CD8-positive, alpha-beta memory T cell (primary cell): ENCODE measurements around the gene MACROH2A1. TPM values are rescaled to one million over a fixed set of nuclear protein-coding genes. Genes with fewer than 3 reads are reported as not detected.

Experiments used
- CTCF ChIA-PET: fragments of 350-600 bp; sonication (Branson Sonifier 250); formaldehyde crosslinking; loops from one replicate; lab custom pipeline; 2021; ENCODE audit warnings: antibody characterized with exemption; lab: Charles Lee
- POLR2A ChIA-PET: fragments of 350-600 bp; sonication (Branson Sonifier 250); formaldehyde crosslinking; loops from one replicate; lab custom pipeline; 2021; ENCODE audit warnings: antibody characterized with exemption; lab: Charles Lee
- DNase-seq, 5 donors: peaks; one replicate each; pipeline versions ENCODE4 v3.0.0 to v3.0.0-alpha.2; 2020 to 2022; ENCODE audit warnings: mixed read lengths in 1 of 5
- H3K27ac ChIP-seq: one replicate; pipeline ENCODE4 v1.7.0; 2013; ENCODE audit warnings: low read depth, mild to moderate bottlenecking, low read length, moderate library complexity
- H3K27me3 ChIP-seq: 2 replicates; pipeline ENCODE4 v1.7.0; 2013; ENCODE audit warnings: low read length, mild to moderate bottlenecking; ENCODE audit not compliant: insufficient read depth, poor library complexity, severe bottlenecking
- H3K36me3 ChIP-seq: 2 replicates; pipeline ENCODE4 v1.7.0; 2013; ENCODE audit warnings: mild to moderate bottlenecking, low read length, moderate library complexity; ENCODE audit not compliant: insufficient read depth
- H3K4me1 ChIP-seq: 2 replicates; pipeline ENCODE4 v1.7.0; 2013; ENCODE audit warnings: mild to moderate bottlenecking, low read length, moderate library complexity; ENCODE audit not compliant: insufficient read depth
- H3K4me3 ChIP-seq: 2 replicates; pipeline ENCODE4 v1.7.0; 2013; ENCODE audit warnings: mild to moderate bottlenecking, low read length
- H3K9me3 ChIP-seq: 2 replicates; pipeline ENCODE4 v1.7.0; 2013; ENCODE audit warnings: mild to moderate bottlenecking, low read length
- H3K27ac Mint-ChIP-seq, 8 donors: one replicate each; pipeline ENCODE4 v1.8.0; 2020 to 2021; ENCODE audit warnings: mixed read lengths in 8 of 8, mild to moderate bottlenecking in 6 of 8, inconsistent platforms in 3 of 8, moderate library complexity in 3 of 8
- H3K27me3 Mint-ChIP-seq, 2 donors: one replicate each; pipeline ENCODE4 v1.8.0; 2020 to 2021; ENCODE audit warnings: mixed read lengths in 2 of 2, mild to moderate bottlenecking in 1 of 2, moderate library complexity in 1 of 2
- H3K36me3 Mint-ChIP-seq, 3 donors: one replicate each; pipeline ENCODE4 v1.8.0; 2020 to 2021; ENCODE audit warnings: mixed read lengths in 3 of 3, inconsistent platforms in 1 of 3, mild to moderate bottlenecking in 1 of 3
- H3K4me1 Mint-ChIP-seq, 3 donors: one replicate each; pipeline ENCODE4 v1.8.0; 2020 to 2021; ENCODE audit warnings: mixed read lengths in 3 of 3, inconsistent platforms in 1 of 3, mild to moderate bottlenecking in 1 of 3
- H3K4me3 Mint-ChIP-seq, 7 donors: one replicate each; pipeline ENCODE4 v1.8.0; 2020 to 2021; ENCODE audit warnings: mixed read lengths in 7 of 7, mild to moderate bottlenecking in 6 of 7, moderate library complexity in 4 of 7, inconsistent platforms in 2 of 7
- H3K9me3 Mint-ChIP-seq, 5 donors: one replicate each; pipeline ENCODE4 v1.8.0; 2020 to 2022; ENCODE audit warnings: mixed read lengths in 5 of 5, mild to moderate bottlenecking in 3 of 5, moderate library complexity in 2 of 5, inconsistent platforms in 1 of 5
- polyA plus RNA-seq: library from polyadenylated mRNA; unstranded; fragments of 300-500 nt; fragmentation: Illumina TruSeq; gene quantifications from one replicate; pipeline ENCODE4 v1.2.3, GENCODE V29; 2021
- total RNA-seq, 2 experiments: library from RNA; stranded (reverse); gene quantifications; one replicate each; pipeline ENCODE4 v1.2.3, GENCODE V29; 2021

Gene MACROH2A1
- total and polyA plus RNA-seq, 3 experiments from 2014 or later = 112 to 202 (median 199) TPM

GRCh38 chr5:135324897-135325650 is 74.0 kb downstream of the MACROH2A1 start:
- Histone ChIP-seq H3K36me3 (no peaks in the 10 kb centered on the region), H3K4me1 (peaks cover 16% of the 10 kb centered on the region), H3K9me3 (no peaks in the 10 kb centered on the region), H3K27me3 (no peaks in the 10 kb centered on the region), H3K27ac (no peak overlapping the region), H3K4me3 (no peak overlapping the region)
- CTCF ChIA-PET = no interaction called here
- peak in 1 of 5 donors; percentile 37 for DNase-seq
- POLR2A ChIA-PET = no interaction called here
- peak overlapping the region in 2 of 8 donors; percentile 42 to 56 for H3K27ac Mint-ChIP-seq
- H3K4me1 Mint-ChIP-seq = peaks cover 7 to 10% (median 9%) of the 10 kb centered on the region in 3 donors
- peak overlapping the region in 1 of 7 donors; percentile 26 for H3K4me3 Mint-ChIP-seq
- peaks cover 0 to 4% (median 2%) of the 10 kb centered on the region in 3 donors for H3K36me3 Mint-ChIP-seq
- H3K9me3 Mint-ChIP-seq = no peaks in the 10 kb centered on the region
- no peaks in the 10 kb centered on the region for H3K27me3 Mint-ChIP-seq

GRCh38 chr5:135324160-135324559 is 74.9 kb downstream of the MACROH2A1 start:
- Mint-ChIP-seq H3K4me3 (no peak overlapping the region), H3K27me3 (no peaks in the 10 kb centered on the region), H3K9me3 (no peaks in the 10 kb centered on the region), H3K27ac (peak overlapping the region in 1 of 8 donors; percentile 38), H3K36me3 (peaks cover 0 to 4% (median 0%) of the 10 kb centered on the region in 3 donors), H3K4me1 (peaks cover 7 to 10% (median 9%) of the 10 kb centered on the region in 3 donors)
- no peak overlapping the region for H3K4me3 ChIP-seq
- no peaks in the 10 kb centered on the region for H3K36me3 ChIP-seq
- POLR2A ChIA-PET = no interaction called here
- H3K27me3 ChIP-seq = no peaks in the 10 kb centered on the region
- H3K27ac ChIP-seq = no peak overlapping the region
- no peak for DNase-seq
- H3K9me3 ChIP-seq = no peaks in the 10 kb centered on the region
- CTCF ChIA-PET = no interaction called here
- H3K4me1 ChIP-seq = peaks cover 16% of the 10 kb centered on the region

- Histone ChIP-seq H3K4me3 (no peak overlapping the region), H3K27ac (no peak overlapping the region), H3K36me3 (no peaks in the 10 kb centered on the region), H3K4me1 (peaks cover 16% of the 10 kb centered on the region), H3K9me3 (no peaks in the 10 kb centered on the region), H3K27me3 (no peaks in the 10 kb centered on the region)
- Mint-ChIP-seq H3K27me3 (no peaks in the 10 kb centered on the region), H3K36me3 (peaks cover 0 to 4% (median 0%) of the 10 kb centered on the region in 3 donors), H3K27ac (no peak overlapping the region), H3K4me3 (peak overlapping the region in 1 of 7 donors; percentile 61), H3K9me3 (no peaks in the 10 kb centered on the region), H3K4me1 (peaks cover 7 to 10% (median 9%) of the 10 kb centered on the region in 3 donors)
- no peak for DNase-seq
- POLR2A ChIA-PET = no interaction called here
- CTCF ChIA-PET = interaction anchor here (1.4 kb wide), 1 partner anchor 10 kb away, joined by 4 read pairs; no protein-coding TSS in a partner anchor
These were observed 75.3 kb downstream of the MACROH2A1 start for GRCh38 chr5:135323701-135324132.

GRCh38 chr5:135323227-135323626 is 75.8 kb downstream of the MACROH2A1 start:
- Histone ChIP-seq H3K27ac (no peak overlapping the region), H3K27me3 (no peaks in the 10 kb centered on the region), H3K4me3 (no peak overlapping the region), H3K9me3 (no peaks in the 10 kb centered on the region), H3K36me3 (no peaks in the 10 kb centered on the region), H3K4me1 (peaks cover 16% of the 10 kb centered on the region)
- CTCF ChIA-PET = interaction anchor here (1.4 kb wide), 1 partner anchor 10 kb away, joined by 4 read pairs; no protein-coding TSS in a partner anchor
- H3K4me1 Mint-ChIP-seq = peaks cover 7 to 10% (median 9%) of the 10 kb centered on the region in 3 donors
- H3K36me3 Mint-ChIP-seq = no peaks in the 10 kb centered on the region
- no peak for DNase-seq
- H3K9me3 Mint-ChIP-seq = no peaks in the 10 kb centered on the region
- H3K4me3 Mint-ChIP-seq = no peak overlapping the region
- H3K27me3 Mint-ChIP-seq = no peaks in the 10 kb centered on the region
- POLR2A ChIA-PET = no interaction called here
- no peak overlapping the region for H3K27ac Mint-ChIP-seq

- Histone ChIP-seq H3K36me3 (no peaks in the 10 kb centered on the region), H3K4me3 (no peak overlapping the region), H3K9me3 (no peaks in the 10 kb centered on the region), H3K4me1 (peaks cover 16% of the 10 kb centered on the region), H3K27me3 (no peaks in the 10 kb centered on the region), H3K27ac (no peak overlapping the region)
- Mint-ChIP-seq H3K27me3 (no peaks in the 10 kb centered on the region), H3K36me3 (no peaks in the 10 kb centered on the region), H3K9me3 (no peaks in the 10 kb centered on the region), H3K27ac (no peak overlapping the region), H3K4me1 (peaks cover 7 to 10% (median 9%) of the 10 kb centered on the region in 3 donors), H3K4me3 (no peak overlapping the region)
- no peak for DNase-seq
- ChIA-PET POLR2A (no interaction called here), CTCF (interaction anchor here (1.4 kb wide), 1 partner anchor 11 kb away, joined by 4 read pairs; no protein-coding TSS in a partner anchor)
These were observed 76.3 kb downstream of the MACROH2A1 start for GRCh38 chr5:135322744-135323143.

GRCh38 chr5:135322271-135322670 is 76.8 kb downstream of the MACROH2A1 start:
- peak overlapping the region in 1 of 7 donors; percentile 3 for H3K4me3 Mint-ChIP-seq
- Histone ChIP-seq H3K36me3 (no peaks in the 10 kb centered on the region), H3K4me1 (peaks cover 16% of the 10 kb centered on the region), H3K4me3 (no peak overlapping the region), H3K9me3 (no peaks in the 10 kb centered on the region), H3K27me3 (no peaks in the 10 kb centered on the region), H3K27ac (no peak overlapping the region)
- DNase-seq = no peak
- ChIA-PET POLR2A (no interaction called here), CTCF (interaction anchor here (1.4 kb wide), 1 partner anchor 11 kb away, joined by 4 read pairs; no protein-coding TSS in a partner anchor)
- no peak overlapping the region for H3K27ac Mint-ChIP-seq
- no peaks in the 10 kb centered on the region for H3K36me3 Mint-ChIP-seq
- H3K27me3 Mint-ChIP-seq = no peaks in the 10 kb centered on the region
- peaks cover 7 to 10% (median 9%) of the 10 kb centered on the region in 3 donors for H3K4me1 Mint-ChIP-seq
- no peaks in the 10 kb centered on the region for H3K9me3 Mint-ChIP-seq

GRCh38 chr5:135320718-135321484 is 78.1 kb downstream of the MACROH2A1 start:
- CTCF ChIA-PET = no interaction called here
- H3K36me3 ChIP-seq = no peaks in the 10 kb centered on the region
- peaks cover 14% of the 10 kb centered on the region for H3K4me1 ChIP-seq
- no peaks in the 10 kb centered on the region for H3K9me3 ChIP-seq
- no peak overlapping the region for H3K4me3 ChIP-seq
- peaks cover 6 to 9% (median 7%) of the 10 kb centered on the region in 3 donors for H3K4me1 Mint-ChIP-seq
- POLR2A ChIA-PET = no interaction called here
- no peak overlapping the region for H3K27ac ChIP-seq
- no peak overlapping the region for H3K4me3 Mint-ChIP-seq
- DNase-seq = no peak
- H3K36me3 Mint-ChIP-seq = no peaks in the 10 kb centered on the region
- H3K27me3 ChIP-seq = no peaks in the 10 kb centered on the region
- H3K27me3 Mint-ChIP-seq = no peaks in the 10 kb centered on the region
- peak overlapping the region in 1 of 8 donors; percentile 36 for H3K27ac Mint-ChIP-seq
- H3K9me3 Mint-ChIP-seq = no peaks in the 10 kb centered on the region
